SHP77 (cell line): ENCODE data around the gene CENPV.

ENCODE experiments used
- DNase-seq, 2 experiments: peaks; one replicate each; lab custom pipeline; 2025; lab: John Stamatoyannopoulos, UW

Gene CENPV

GRCh38 chr17:16361874-16362273 is 8.6 kb upstream of the CENPV start:
- DNase-seq = no peak

- no peak for DNase-seq
These were observed 5.1 kb upstream of the CENPV start for GRCh38 chr17:16358394-16358793.

- no peak for DNase-seq
These were observed 1.3 kb upstream of the CENPV start for GRCh38 chr17:16354585-16354984.

- DNase-seq = peak; percentile 87 to 96
These were observed 477 bp downstream of the CENPV start for GRCh38 chr17:16352667-16353316.

- peak; percentile 96 to 99 for DNase-seq
These were observed 984 bp downstream of the CENPV start for GRCh38 chr17:16352303-16352666.

- DNase-seq = no peak
These were observed 1.4 kb downstream of the CENPV start for GRCh38 chr17:16351831-16352230.

- DNase-seq = no peak
These were observed 3.8 kb downstream of the CENPV start for GRCh38 chr17:16349431-16349830.

GRCh38 chr17:16348586-16348985 is 4.7 kb downstream of the CENPV start:
- DNase-seq = no peak

- DNase-seq = no peak
These were observed 6.5 kb downstream of the CENPV start for GRCh38 chr17:16346721-16347271.

- DNase-seq = no peak
These were observed 7.7 kb downstream of the CENPV start for GRCh38 chr17:16345565-16345964.

GRCh38 chr17:16343569-16343968 is 9.7 kb downstream of the CENPV start:
- no peak for DNase-seq

GRCh38 chr17:16342979-16343378 is 10.3 kb downstream of the CENPV start:
- no peak for DNase-seq

- no peak for DNase-seq
These were observed 13.3 kb downstream of the CENPV start for GRCh38 chr17:16339959-16340358.

GRCh38 chr17:16339402-16339801 is 13.9 kb downstream of the CENPV start:
- no peak for DNase-seq

- no peak for DNase-seq
These were observed 14.9 kb downstream of the CENPV start for GRCh38 chr17:16338391-16338790.

GRCh38 chr17:16329519-16330271 is 23.6 kb downstream of the CENPV start:
- DNase-seq = peak in 1 of 2 experiments; percentile 34

- no peak for DNase-seq
These were observed 24.3 kb downstream of the CENPV start for GRCh38 chr17:16328997-16329396.

- no peak for DNase-seq
These were observed 26.3 kb downstream of the CENPV start for GRCh38 chr17:16327018-16327417.

GRCh38 chr17:16325964-16326363 is 27.3 kb downstream of the CENPV start:
- no peak for DNase-seq

GRCh38 chr17:16322636-16323035 is 30.6 kb downstream of the CENPV start:
- no peak for DNase-seq

- DNase-seq = no peak
These were observed 33.3 kb downstream of the CENPV start for GRCh38 chr17:16319969-16320368.

GRCh38 chr17:16314859-16315258 is 38.4 kb downstream of the CENPV start:
- no peak for DNase-seq

GRCh38 chr17:16314189-16314588 is 39.1 kb downstream of the CENPV start:
- no peak for DNase-seq
